ENCODE data around the gene TAF11L6. TPM values are rescaled to one million over a fixed set of nuclear protein-coding genes. Genes with fewer than 3 reads are reported as not detected.
"Not testable (repeated sequence)": the region's sequence is repeated elsewhere in the genome, so short reads cannot be mapped to it uniquely, and the experiment has no call there.

Gene TAF11L6
- total RNA-seq (not detected), polyA plus RNA-seq (ENCODE audit: insufficient read depth, low read depth, low replicate concordance) (not detected)
- long read RNA-seq, donor 1: 0 reads
- long read RNA-seq, donor 2: 0 reads

DNA sequence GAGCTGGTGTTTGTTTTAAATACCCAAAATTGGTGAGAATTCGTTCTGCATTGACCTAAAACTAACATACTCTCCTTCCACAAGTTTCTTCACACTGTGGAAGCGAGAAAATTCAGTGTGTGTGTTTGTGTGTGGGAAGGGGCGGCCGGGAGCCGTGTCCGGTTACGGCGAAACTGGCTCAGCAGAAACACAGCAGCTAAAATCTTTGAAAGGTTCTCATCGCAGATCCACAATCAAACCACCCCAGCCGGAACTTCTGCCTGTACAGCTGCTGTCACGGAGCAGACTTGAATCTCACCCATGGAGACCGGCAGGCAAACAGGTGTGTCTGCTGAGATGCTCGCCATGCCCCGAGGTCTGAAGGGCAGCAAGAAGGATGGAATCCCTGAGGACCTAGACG is at the start of gene TAF11L6:
TAF11L6 (plus strand) TSS at position 301 of the 400 bp plus-strand sequence.
- WGBS, 2 donors: no CpG with 5 or more reads among the region's 15 CpGs

DNA sequence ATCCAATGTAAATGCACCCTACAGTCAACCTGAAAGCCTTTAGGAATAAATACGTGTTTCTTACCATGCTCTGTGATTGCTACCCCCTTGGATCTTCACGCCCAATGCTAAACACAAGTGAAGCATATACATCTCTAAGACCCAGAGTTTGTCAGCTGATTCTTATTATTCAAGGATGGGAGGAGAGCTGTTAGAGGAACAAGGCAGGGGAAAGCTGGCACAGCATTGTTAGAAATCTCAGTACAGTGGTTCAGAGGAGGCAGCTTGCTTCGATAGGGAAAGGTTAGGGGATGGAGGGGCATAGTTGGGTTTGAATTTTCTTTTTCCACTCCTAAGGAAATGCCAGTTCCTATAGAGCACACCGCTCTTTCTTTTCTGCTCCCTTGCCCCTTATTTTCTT is 47.1 kb upstream of the TAF11L6 start:
- DNase-seq: no peak
- intact Hi-C loops (cut with DNase I; ENCODE audit: low total_unique reads): no loop called here
- no peaks in the 10 kb centered on the region for H3K36me3 ChIP-seq (ENCODE audit: low read depth, missing control alignments)

More for the DNA sequence above, at the start of gene TAF11L6:
- H3K4me1 ChIP-seq; H3K27ac ChIP-seq; DNase-seq; H3K4me3 ChIP-seq; H3K27me3 ChIP-seq; intact Hi-C loops (cut with DNase I; ENCODE audit: low total_unique reads); H3K36me3 ChIP-seq (ENCODE audit: low read depth, missing control alignments); H3K9me3 ChIP-seq: not testable (repeated sequence)

DNA sequence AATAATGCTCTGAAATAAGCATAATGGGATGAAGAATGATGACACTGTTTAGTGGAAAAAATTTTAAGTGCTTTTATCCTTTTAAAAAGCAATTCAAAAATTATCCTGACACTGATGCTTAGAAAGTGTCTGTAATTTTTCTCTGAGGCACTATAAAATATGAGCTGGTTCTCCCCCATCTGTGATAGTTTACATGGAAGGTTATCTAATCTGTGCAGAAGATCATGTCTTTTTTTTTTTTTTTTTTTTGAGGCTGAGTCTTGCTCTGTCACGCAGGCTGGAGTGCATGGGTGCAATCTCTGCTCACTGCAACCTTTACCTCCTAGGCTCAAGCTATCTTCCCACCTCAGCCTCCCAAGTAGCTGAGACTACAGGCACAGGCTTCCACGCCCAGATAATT is 45.7 kb upstream of the TAF11L6 start:
- Histone ChIP-seq H3K27me3 (no peaks in the 10 kb centered on the region), H3K36me3 (ENCODE audit: low read depth, missing control alignments) (no peaks in the 10 kb centered on the region), H3K9me3 (no peaks in the 10 kb centered on the region), H3K27ac (no peak overlapping the region), H3K4me1 (no peaks in the 10 kb centered on the region), H3K4me3 (no peak overlapping the region)
- no peak for DNase-seq
- TF ChIP-seq, protein P1, sequence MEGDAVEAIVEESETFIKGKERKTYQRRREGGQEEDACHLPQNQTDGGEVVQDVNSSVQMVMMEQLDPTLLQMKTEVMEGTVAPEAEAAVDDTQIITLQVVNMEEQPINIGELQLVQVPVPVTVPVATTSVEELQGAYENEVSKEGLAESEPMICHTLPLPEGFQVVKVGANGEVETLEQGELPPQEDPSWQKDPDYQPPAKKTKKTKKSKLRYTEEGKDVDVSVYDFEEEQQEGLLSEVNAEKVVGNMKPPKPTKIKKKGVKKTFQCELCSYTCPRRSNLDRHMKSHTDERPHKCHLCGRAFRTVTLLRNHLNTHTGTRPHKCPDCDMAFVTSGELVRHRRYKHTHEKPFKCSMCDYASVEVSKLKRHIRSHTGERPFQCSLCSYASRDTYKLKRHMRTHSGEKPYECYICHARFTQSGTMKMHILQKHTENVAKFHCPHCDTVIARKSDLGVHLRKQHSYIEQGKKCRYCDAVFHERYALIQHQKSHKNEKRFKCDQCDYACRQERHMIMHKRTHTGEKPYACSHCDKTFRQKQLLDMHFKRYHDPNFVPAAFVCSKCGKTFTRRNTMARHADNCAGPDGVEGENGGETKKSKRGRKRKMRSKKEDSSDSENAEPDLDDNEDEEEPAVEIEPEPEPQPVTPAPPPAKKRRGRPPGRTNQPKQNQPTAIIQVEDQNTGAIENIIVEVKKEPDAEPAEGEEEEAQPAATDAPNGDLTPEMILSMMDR (IDR thresholded peaks at IDR 0.05): no peak
- 57 to 61% methylated on average over 2 of the region's 2 CpGs for WGBS, 2 donors
- intact Hi-C loops (cut with DNase I; ENCODE audit: low total_unique reads): no loop called here

More for the DNA sequence above, 47.1 kb upstream of the TAF11L6 start:
- Histone ChIP-seq H3K4me1 (no peaks in the 10 kb centered on the region), H3K27ac (no peak overlapping the region), H3K9me3 (no peaks in the 10 kb centered on the region), H3K27me3 (no peaks in the 10 kb centered on the region), H3K4me3 (no peak overlapping the region)
- WGBS, 2 donors: 83 to 86% methylated on average over 4 of the region's 4 CpGs
- no peak for TF ChIP-seq POLR2A (IDR thresholded peaks at IDR 0.05)
- TF ChIP-seq, protein P1 (IDR thresholded peaks at IDR 0.05): no peak

DNA sequence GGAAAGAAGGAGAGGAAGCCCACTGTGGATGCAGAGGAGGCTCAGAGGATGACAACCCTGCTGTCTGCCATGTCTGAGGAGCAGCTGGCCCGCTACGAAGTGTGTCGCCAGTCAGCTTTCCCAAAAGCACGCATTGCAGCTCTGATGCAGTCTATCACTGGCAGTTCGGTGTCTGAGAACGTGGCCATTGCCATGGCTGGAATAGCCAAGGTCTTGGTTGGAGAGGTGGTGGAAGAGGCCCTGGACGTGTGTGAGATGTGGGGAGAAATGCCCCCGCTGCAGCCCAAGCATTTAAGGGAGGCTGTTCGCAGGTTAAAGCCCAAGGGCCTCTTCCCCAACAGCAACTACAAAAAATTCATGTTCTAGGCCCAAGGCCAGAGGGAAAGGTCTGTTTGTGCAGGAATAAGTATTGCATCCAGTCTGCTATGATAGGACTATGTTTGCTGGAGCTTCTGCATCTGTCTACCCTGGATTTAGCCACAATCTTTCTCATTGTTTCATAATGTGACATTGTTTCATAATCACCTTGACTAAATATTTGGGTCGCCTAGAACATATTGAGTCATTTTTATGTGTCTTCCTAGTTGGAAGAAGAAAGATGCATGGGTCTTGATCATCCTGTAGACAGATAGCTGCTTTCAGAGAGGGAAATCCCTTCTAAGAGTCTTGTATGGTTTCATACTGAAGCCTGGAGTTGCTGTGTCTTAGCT is 41.9 kb upstream of the TAF11L6 start:
- H3K4me3 ChIP-seq; H3K4me1 ChIP-seq; DNase-seq; H3K27me3 ChIP-seq; intact Hi-C loops (cut with DNase I; ENCODE audit: low total_unique reads); H3K27ac ChIP-seq; H3K36me3 ChIP-seq (ENCODE audit: low read depth, missing control alignments); H3K9me3 ChIP-seq: not testable (repeated sequence)
- 89 to 90% methylated on average over 10 of the region's 10 CpGs for WGBS, 2 donors

- Histone ChIP-seq H3K4me3 (no peak overlapping the region), H3K27me3 (no peaks in the 10 kb centered on the region), H3K27ac (no peak overlapping the region), H3K4me1 (no peaks in the 10 kb centered on the region), H3K36me3 (ENCODE audit: low read depth, missing control alignments) (no peaks in the 10 kb centered on the region), H3K9me3 (no peaks in the 10 kb centered on the region)
- intact Hi-C loops (cut with DNase I; ENCODE audit: low total_unique reads): no loop called here
- DNase-seq: no peak
- no peak for TF ChIP-seq POLR2A (IDR thresholded peaks at IDR 0.05)
- TF ChIP-seq, protein P1 (IDR thresholded peaks at IDR 0.05): no peak
- 87 to 88% methylated on average over 1 of the region's 1 CpG for WGBS, 2 donors
Measured at GRCh38 chr5:17487174-17487512, 41.3 kb upstream of the TAF11L6 start.

DNA sequence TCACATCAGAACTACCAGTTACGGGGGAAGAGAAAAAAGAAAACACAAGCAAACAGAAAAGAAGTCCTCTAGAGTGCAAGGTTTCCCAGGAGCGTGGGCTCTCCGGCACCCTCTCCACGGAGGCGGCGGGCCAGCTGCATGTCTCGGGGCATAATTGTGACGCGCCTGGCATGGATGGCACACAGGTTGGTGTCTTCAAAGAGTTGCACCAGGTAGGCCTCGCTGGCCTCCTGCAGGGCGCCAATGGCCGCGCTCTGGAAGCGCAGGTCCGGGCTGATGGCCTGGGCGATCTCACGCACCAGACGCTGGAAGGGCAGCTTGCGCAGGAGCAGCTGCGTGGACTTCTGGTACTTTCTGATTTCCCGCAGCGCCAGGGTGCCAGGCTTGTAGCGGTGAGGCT is 37.2 kb upstream of the TAF11L6 start:
- intact Hi-C loops (cut with DNase I; ENCODE audit: low total_unique reads): not testable (repeated sequence)

More for the DNA sequence above, 37.2 kb upstream of the TAF11L6 start:
- not testable (repeated sequence) for DNase-seq; H3K27me3 ChIP-seq; H3K9me3 ChIP-seq; H3K36me3 ChIP-seq (ENCODE audit: low read depth, missing control alignments); H3K27ac ChIP-seq; H3K4me1 ChIP-seq
- 79 to 85% methylated on average over 9 to 22 of the region's 23 CpGs for WGBS, 2 donors
- H3K4me3 ChIP-seq: peak overlapping the region; percentile 18 to 31

Data from testis (tissue), 5 donors.